MM.1S (cell line): ENCODE data around the gene FEZF1.

ENCODE experiments used
- DNase-seq: peaks from one replicate; pipeline ENCODE4 v3.0.0-alpha.2; 2015
- H2AFZ ChIP-seq: fragments of 300-600 bp; sonication (generic); 2 replicates; pipeline ENCODE4 v1.6.0; 2016; ENCODE audit warnings: antibody characterized with exemption, low read length
- H3F3A ChIP-seq: fragments of 300-600 bp; sonication (generic); 2 replicates; pipeline ENCODE4 v1.6.1; 2016; ENCODE audit warnings: mild to moderate bottlenecking, antibody characterized with exemption, low read length, moderate library complexity, mixed read lengths; ENCODE audit not compliant: insufficient read depth
- H3K27ac ChIP-seq: fragments of 300-600 bp; sonication (generic); 2 replicates; pipeline ENCODE4 v1.5.1; 2016; ENCODE audit warnings: mild to moderate bottlenecking, low read length
- H3K27me3 ChIP-seq: fragments of 300-600 bp; sonication (generic); replicated peaks from 2 replicates; pipeline ENCODE4 v1.6.0; 2016; ENCODE audit warnings: low read length; ENCODE audit not compliant: insufficient read depth
- H3K36me3 ChIP-seq: fragments of 300-600 bp; sonication (generic); replicated peaks from 2 replicates; pipeline ENCODE4 v1.6.1; 2016; ENCODE audit warnings: mild to moderate bottlenecking, low read length, mixed read lengths; ENCODE audit not compliant: insufficient read depth
- H3K4me1 ChIP-seq: fragments of 300-600 bp; sonication (generic); 2 replicates; pipeline ENCODE4 v1.6.1; 2016; ENCODE audit warnings: low read length, mixed read lengths
- H3K4me2 ChIP-seq: fragments of 300-600 bp; sonication (generic); 2 replicates; pipeline ENCODE4 v1.6.0; 2016; ENCODE audit warnings: low read depth, low read length
- H3K4me3 ChIP-seq: fragments of 300-600 bp; sonication (generic); 2 replicates; pipeline ENCODE4 v1.5.1; 2016; ENCODE audit warnings: low read length, mixed read lengths
- H3K79me2 ChIP-seq: fragments of 300-600 bp; sonication (generic); 2 replicates; pipeline ENCODE4 v1.6.1; 2016; ENCODE audit warnings: mixed run types, low read length, mixed read lengths
- H3K9ac ChIP-seq: fragments of 300-600 bp; sonication (generic); 2 replicates; pipeline ENCODE4 v1.6.1; 2016; ENCODE audit warnings: low read length, mixed read lengths
- H3K9me2 ChIP-seq: fragments of 300-600 bp; sonication (generic); replicated peaks from 2 replicates; pipeline ENCODE4 v1.6.1; 2016; ENCODE audit warnings: mild to moderate bottlenecking, low read length, mixed read lengths; ENCODE audit not compliant: insufficient read depth
- H3K9me3 ChIP-seq: fragments of 300-600 bp; sonication (generic); replicated peaks from 2 replicates; pipeline ENCODE4 v1.6.1; 2016; ENCODE audit warnings: mild to moderate bottlenecking, low read length, mixed read lengths; ENCODE audit not compliant: insufficient read depth
- H4K20me1 ChIP-seq: fragments of 300-600 bp; sonication (generic); 2 replicates; pipeline ENCODE4 v1.6.1; 2016; ENCODE audit warnings: mild to moderate bottlenecking, low read length, moderate library complexity, mixed read lengths; ENCODE audit not compliant: insufficient read depth
- EZH2 ChIP-seq: fragments of 300-600 bp; sonication (generic); optimal IDR thresholded peaks from 2 replicates; pipeline ENCODE3; 2017; ENCODE audit warnings: low read depth, mild to moderate bottlenecking, antibody characterized with exemption, low read length, mixed read lengths
- EZH2phosphoT487 ChIP-seq: fragments of 300-600 bp; sonication (generic); IDR thresholded peaks from 2 replicates; pipeline ENCODE4 v1.6.1; 2018; ENCODE audit warnings: antibody characterized with exemption, low read length
- TF ChIP-seq, protein P1 (sequence below): fragments of 300-600 bp; sonication (generic); IDR thresholded peaks from 2 replicates; pipeline ENCODE4 v1.5.1; 2016; ENCODE audit warnings: antibody characterized with exemption, low read length, mixed read lengths

FEZF1 gene

DNA sequence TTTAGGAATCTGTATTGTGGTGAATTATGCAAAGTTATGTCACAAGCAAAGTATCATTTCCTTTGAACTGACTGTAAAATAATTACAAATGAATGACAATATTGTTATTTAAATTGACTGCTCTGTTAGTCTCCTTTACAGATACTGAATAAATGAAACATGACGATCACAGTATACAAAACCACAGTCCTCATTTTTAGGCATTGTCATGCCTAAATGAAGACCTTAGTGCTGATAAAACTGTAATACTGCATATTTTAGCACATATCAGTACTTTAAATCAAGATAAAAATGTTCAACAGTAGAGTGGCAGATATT lies 39.7 kb upstream of the FEZF1 start:
- no peak for DNase-seq
- Histone ChIP-seq H3K9me3 (no peaks in the 10 kb centered on the region), H3K79me2 (no peaks in the 10 kb centered on the region)

DNA sequence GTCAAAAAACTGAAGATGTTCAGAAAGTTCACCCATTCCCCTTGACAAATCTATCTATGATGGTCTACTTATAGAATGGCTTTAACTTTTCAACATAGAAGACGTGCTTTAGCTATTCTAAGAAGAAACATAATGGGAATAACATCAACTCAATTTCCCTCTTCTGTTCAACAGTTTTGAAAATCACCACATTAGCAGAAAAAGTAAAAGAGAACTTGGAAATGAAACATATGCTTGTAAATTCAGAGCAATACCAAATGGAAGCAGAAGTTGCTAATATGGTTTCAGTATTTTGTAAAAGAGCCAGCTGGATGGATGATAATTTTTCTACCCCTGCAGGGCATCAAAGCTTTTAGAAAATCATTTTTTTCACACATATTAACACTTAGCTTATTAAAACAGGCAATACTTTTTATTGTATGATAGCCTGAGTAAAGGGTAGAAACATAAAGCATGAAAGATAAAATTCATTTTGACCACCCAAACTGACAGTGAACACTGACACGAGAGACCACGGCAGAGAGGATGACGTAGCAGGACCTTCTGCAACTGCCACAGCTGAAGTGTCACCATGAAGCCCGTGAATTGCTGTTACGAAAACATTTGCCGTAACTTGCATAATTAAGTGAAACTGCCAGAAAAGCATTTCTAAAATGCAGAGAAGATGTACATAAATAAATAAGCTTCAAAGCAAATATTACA lies 39.2 kb upstream of the FEZF1 start:
- no peaks in the 10 kb centered on the region for H4K20me1 ChIP-seq
- H3K27ac ChIP-seq: peak overlapping the region; percentile 50; the same call in 1 of the 2 replicates
- H2AFZ ChIP-seq: peak overlapping the region; percentile 15; the same call in 1 of the 2 replicates
- peak overlapping the region; percentile 36 for H3K4me3 ChIP-seq
- peak; percentile 74 for DNase-seq
- H3K4me1 ChIP-seq: peaks cover 55% of the 10 kb centered on the region
- H3K79me2 ChIP-seq: no peaks in the 10 kb centered on the region
- H3K4me2 ChIP-seq: peak overlapping the region; percentile 77
- peak overlapping the region; percentile 19; the same call in 1 of the 2 replicates for H3K9ac ChIP-seq
- no peaks in the 10 kb centered on the region for H3K27me3 ChIP-seq
- H3F3A ChIP-seq: peaks cover 49% of the 10 kb centered on the region
- TF ChIP-seq EZH2 (no peak), EZH2phosphoT487 (no peak)
- TF ChIP-seq, protein P1, sequence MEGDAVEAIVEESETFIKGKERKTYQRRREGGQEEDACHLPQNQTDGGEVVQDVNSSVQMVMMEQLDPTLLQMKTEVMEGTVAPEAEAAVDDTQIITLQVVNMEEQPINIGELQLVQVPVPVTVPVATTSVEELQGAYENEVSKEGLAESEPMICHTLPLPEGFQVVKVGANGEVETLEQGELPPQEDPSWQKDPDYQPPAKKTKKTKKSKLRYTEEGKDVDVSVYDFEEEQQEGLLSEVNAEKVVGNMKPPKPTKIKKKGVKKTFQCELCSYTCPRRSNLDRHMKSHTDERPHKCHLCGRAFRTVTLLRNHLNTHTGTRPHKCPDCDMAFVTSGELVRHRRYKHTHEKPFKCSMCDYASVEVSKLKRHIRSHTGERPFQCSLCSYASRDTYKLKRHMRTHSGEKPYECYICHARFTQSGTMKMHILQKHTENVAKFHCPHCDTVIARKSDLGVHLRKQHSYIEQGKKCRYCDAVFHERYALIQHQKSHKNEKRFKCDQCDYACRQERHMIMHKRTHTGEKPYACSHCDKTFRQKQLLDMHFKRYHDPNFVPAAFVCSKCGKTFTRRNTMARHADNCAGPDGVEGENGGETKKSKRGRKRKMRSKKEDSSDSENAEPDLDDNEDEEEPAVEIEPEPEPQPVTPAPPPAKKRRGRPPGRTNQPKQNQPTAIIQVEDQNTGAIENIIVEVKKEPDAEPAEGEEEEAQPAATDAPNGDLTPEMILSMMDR: no peak; the same call in 1 of the 2 replicates
- no peaks in the 10 kb centered on the region for H3K9me2 ChIP-seq
- H3K9me3 ChIP-seq: no peaks in the 10 kb centered on the region
- no peaks in the 10 kb centered on the region for H3K36me3 ChIP-seq

More for the DNA sequence above, 39.7 kb upstream of the FEZF1 start:
- Histone ChIP-seq H3K27ac (peak overlapping the region; percentile 50; the same call in 1 of the 2 replicates), H3F3A (peaks cover 44% of the 10 kb centered on the region), H3K27me3 (no peaks in the 10 kb centered on the region), H3K9me2 (no peaks in the 10 kb centered on the region), H4K20me1 (no peaks in the 10 kb centered on the region), H3K4me1 (peaks cover 50% of the 10 kb centered on the region), H2AFZ (peak overlapping the region; percentile 15), H3K4me3 (peak overlapping the region; percentile 36), H3K9ac (peak overlapping the region; percentile 19; the same call in 1 of the 2 replicates), H3K4me2 (peak overlapping the region; percentile 77), H3K36me3 (no peaks in the 10 kb centered on the region)
- TF ChIP-seq, protein P1: no peak
- TF ChIP-seq EZH2phosphoT487 (no peak), EZH2 (no peak)

DNA sequence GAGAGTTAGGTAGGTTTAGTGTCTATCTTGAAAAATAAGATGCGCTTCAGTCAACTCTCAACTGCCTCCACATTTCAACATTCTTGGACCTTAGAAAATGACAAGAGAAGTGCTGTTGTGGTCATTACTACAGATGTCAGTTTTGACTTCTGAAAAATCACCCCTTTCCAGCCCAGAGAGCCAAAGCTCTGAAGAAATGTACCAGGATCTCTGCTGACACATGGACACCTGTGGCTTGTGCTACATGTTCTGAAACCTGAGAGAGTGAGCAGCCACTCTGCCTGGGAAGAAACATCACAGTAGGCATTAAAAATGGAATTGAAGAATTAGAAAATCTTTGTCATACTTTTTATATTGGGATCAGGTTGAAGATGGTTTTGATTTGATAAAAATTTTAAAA lies 35.9 kb upstream of the FEZF1 start:
- H2AFZ ChIP-seq: no peak overlapping the region
- H3K79me2 ChIP-seq: no peaks in the 10 kb centered on the region
- peak overlapping the region; percentile 53 for H3K9ac ChIP-seq
- H3K9me3 ChIP-seq: no peaks in the 10 kb centered on the region
- no peaks in the 10 kb centered on the region for H4K20me1 ChIP-seq
- no peaks in the 10 kb centered on the region for H3K36me3 ChIP-seq
- no peaks in the 10 kb centered on the region for H3K9me2 ChIP-seq
- peak; percentile 96 for DNase-seq
- peaks cover 79% of the 10 kb centered on the region for H3K4me1 ChIP-seq
- no peak overlapping the region for H3K4me3 ChIP-seq
- H3K27ac ChIP-seq: peak overlapping the region; percentile 93
- H3F3A ChIP-seq: peaks cover 53% of the 10 kb centered on the region
- no peak for TF ChIP-seq EZH2
- TF ChIP-seq EZH2phosphoT487: no peak
- TF ChIP-seq, protein P1: no peak
- no peaks in the 10 kb centered on the region for H3K27me3 ChIP-seq
- peak overlapping the region; percentile 69 for H3K4me2 ChIP-seq
